Activated naive CD4-positive, alpha-beta T cell treated with anti-CD3 and anti-CD28 coated beads for 36 hours (primary cell): ENCODE results near the gene TXNL1. TPM values are rescaled to one million over a fixed set of nuclear protein-coding genes. Genes with fewer than 3 reads are reported as not detected.

ENCODE experiments used
- CTCF ChIA-PET: fragments of 350-600 bp; sonication (Branson Sonifier 250); formaldehyde crosslinking; loops from one replicate; lab custom pipeline; 2021; ENCODE audit warnings: antibody characterized with exemption; lab: Charles Lee
- DNase-seq: peaks from one replicate; pipeline ENCODE4 v3.0.0-alpha.2; 2020
- H3K27ac Mint-ChIP-seq: one replicate; pipeline ENCODE4 v1.8.0; 2021; ENCODE audit warnings: mild to moderate bottlenecking, mixed read lengths
- H3K27me3 Mint-ChIP-seq: one replicate; pipeline ENCODE4 v1.8.0; 2021; ENCODE audit warnings: low read depth, mixed read lengths
- H3K36me3 Mint-ChIP-seq: one replicate; pipeline ENCODE4 v1.8.0; 2021; ENCODE audit warnings: low read depth, mixed read lengths
- H3K4me1 Mint-ChIP-seq: one replicate; pipeline ENCODE4 v1.8.0; 2021; ENCODE audit warnings: low read depth, mixed read lengths
- H3K4me3 Mint-ChIP-seq: one replicate; pipeline ENCODE4 v1.8.0; 2021; ENCODE audit warnings: mild to moderate bottlenecking, moderate library complexity, mixed read lengths
- H3K9me3 Mint-ChIP-seq: one replicate; pipeline ENCODE4 v1.8.0; 2021; ENCODE audit warnings: mixed read lengths
- intact Hi-C: fragments of 100-400 bp; cut with micrococcal nuclease; formaldehyde crosslinking; loops from one replicate; pipeline ENCODE4 v1.15.1; 2023
- total RNA-seq, 2 experiments: library from RNA; stranded (reverse); gene quantifications; one replicate each; pipeline ENCODE4 v1.2.3, GENCODE V29; 2021

TXNL1 gene
- total RNA-seq, 2 experiments from 2014 or later = 64.1 to 68.6 TPM

DNA sequence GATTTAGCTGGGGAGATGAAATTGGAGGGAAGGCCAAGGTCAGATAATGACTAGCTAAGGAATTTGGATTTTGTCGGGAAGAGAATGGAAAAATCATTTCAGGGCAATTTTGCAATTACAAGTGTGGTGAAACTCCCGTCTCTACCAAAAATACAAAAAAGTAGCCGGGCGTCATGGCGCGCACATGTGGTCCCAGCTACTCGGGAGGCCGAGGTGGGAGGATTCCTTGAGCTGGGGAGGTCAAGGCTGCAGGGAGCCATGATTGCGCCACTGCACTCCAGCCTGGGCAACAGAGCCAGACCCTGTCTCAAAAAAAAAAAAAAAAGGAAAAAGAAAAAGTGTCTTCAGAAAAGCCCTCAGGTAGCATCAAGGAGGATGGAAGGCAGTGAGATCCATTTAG, 1.2 kb upstream of the TXNL1 start:
- intact Hi-C loops = loop anchor here (1.0 to 5.0 kb wide), 3 partner anchors 795 to 982 kb away; partner anchors contain the start of genes FECH, NARS1 and ONECUT2
- Mint-ChIP-seq H3K27ac (peak overlapping the region; percentile 95), H3K4me3 (peak overlapping the region; percentile 90), H3K4me1 (peaks cover 31% of the 10 kb centered on the region), H3K36me3 (peaks cover 12% of the 10 kb centered on the region), H3K27me3 (no peaks in the 10 kb centered on the region), H3K9me3 (no peaks in the 10 kb centered on the region)
- CTCF ChIA-PET = interaction anchor here (1.0 to 1.2 kb wide), 3 partner anchors 8 to 70 kb away, joined by 3 to 6 read pairs (median 3); partner anchors contain the start of gene WDR7
- no peak for DNase-seq

DNA sequence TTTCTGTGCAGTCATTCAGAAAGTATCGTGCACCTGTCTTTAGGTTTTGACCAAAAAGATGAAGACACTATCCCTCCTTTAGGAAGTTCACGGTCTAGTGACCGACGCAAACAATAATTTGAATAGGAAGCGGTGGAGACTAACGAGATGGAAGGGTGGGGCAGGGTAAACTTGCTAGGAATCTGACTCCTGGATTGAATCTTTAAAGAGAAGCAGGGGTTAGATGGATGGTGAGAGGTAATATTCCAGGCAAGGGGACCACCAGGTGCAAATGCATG, 651 bp upstream of the TXNL1 start:
- CTCF ChIA-PET = interaction anchor here (1.0 to 1.2 kb wide), 2 partner anchors 12 to 25 kb away, joined by 4 to 6 read pairs; partner anchors contain the start of gene WDR7
- Mint-ChIP-seq H3K36me3 (peaks cover 15% of the 10 kb centered on the region), H3K27me3 (no peaks in the 10 kb centered on the region), H3K4me3 (peak overlapping the region; percentile 90), H3K27ac (peak overlapping the region; percentile 95), H3K9me3 (no peaks in the 10 kb centered on the region), H3K4me1 (peaks cover 35% of the 10 kb centered on the region)
- intact Hi-C loops = loop anchor here (1.0 to 5.0 kb wide), 3 partner anchors 796 to 982 kb away; partner anchors contain the start of genes FECH, NARS1 and ONECUT2
- no peak for DNase-seq

DNA sequence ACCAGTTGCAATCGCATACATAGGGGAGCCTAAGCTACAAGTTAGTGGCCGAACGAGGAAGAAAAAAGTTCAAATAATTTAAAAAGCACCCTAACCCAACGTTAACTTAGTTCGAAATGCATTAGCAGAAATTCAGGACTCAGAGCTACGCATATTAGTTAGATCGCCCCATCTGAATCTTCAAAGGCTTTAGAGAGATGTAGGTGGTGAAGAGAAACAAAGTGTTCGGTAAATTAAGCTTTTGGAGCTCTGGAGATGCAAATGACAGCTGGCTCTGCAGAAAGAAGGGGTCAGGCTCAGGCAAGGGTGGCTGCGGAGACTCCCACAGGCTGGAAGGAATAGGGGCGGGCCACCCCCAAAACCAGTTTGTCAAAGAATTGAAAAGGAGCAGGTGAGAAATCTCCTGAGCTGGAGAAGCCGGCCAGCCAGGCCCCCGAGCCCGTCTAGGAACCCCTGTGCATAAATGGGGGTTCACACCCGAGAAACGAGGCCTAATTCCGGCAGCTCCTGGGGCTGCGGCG, 621 bp downstream of the TXNL1 start:
- peaks cover 22% of the 10 kb centered on the region for H3K36me3 Mint-ChIP-seq

DNA sequence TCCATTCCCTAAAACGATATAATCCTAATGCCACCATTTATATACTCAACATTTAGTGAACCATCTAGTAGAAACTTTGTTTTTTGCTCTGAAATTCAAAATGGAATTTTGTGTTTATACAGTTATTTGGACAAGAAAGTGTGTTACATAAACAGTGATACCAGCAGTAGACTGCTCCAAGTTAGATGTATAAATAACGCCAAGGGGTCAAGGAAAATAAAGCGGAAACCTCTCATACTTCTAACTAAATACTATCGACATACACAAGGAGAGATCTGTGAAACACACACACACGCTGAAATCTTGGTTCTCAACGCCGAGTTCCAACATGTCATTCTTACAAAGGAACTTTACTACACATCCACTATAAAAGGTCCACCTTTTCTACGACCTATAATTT, 1.2 kb downstream of the TXNL1 start:
- Mint-ChIP-seq H3K36me3 (peaks cover 23% of the 10 kb centered on the region), H3K27ac (peak overlapping the region; percentile 37), H3K9me3 (no peaks in the 10 kb centered on the region), H3K4me1 (peaks cover 43% of the 10 kb centered on the region), H3K4me3 (peak overlapping the region; percentile 90), H3K27me3 (no peaks in the 10 kb centered on the region)
- CTCF ChIA-PET = interaction anchor here (0.9 kb wide), 1 partner anchor 66 kb away, joined by 3 read pairs; no protein-coding TSS in a partner anchor
- DNase-seq = no peak
- intact Hi-C loops = loop anchor here (5.0 kb wide), 1 partner anchor 950 kb away; the partner anchor contains the start of gene FECH

More for the DNA sequence above, 621 bp downstream of the TXNL1 start:
- Mint-ChIP-seq H3K9me3 (no peaks in the 10 kb centered on the region), H3K4me1 (peaks cover 40% of the 10 kb centered on the region), H3K27ac (peak overlapping the region; percentile 95), H3K4me3 (peak overlapping the region; percentile 90), H3K27me3 (no peaks in the 10 kb centered on the region)
- CTCF ChIA-PET = interaction anchor here (0.9 kb wide), 1 partner anchor 65 kb away, joined by 3 read pairs; no protein-coding TSS in a partner anchor
- peak; percentile 18 for DNase-seq
- intact Hi-C loops = loop anchor here (1.0 to 5.0 kb wide), 5 partner anchors 14 to 950 kb away; partner anchors contain the start of genes FECH, ONECUT2 and WDR7

DNA sequence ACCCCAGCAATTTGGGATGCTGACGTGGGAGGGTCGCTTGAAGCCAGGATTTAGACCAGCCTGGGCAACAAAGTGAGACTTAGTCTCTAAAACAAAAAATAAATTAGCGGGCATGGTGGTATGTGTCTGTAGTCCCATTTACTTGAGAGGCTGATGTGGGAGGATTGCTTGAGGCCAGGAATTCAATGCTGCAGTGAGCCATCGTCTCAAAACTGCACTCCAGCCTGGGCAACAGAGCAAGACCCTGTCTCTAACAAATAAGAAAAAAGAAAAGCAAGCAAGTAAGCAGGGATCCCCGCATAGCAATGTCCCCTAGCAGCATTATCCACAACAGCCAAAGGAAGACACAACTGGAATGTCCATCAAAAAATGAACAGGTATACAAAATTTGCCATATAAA, 3.4 kb downstream of the TXNL1 start:
- no peak overlapping the region for H3K4me3 Mint-ChIP-seq

DNA sequence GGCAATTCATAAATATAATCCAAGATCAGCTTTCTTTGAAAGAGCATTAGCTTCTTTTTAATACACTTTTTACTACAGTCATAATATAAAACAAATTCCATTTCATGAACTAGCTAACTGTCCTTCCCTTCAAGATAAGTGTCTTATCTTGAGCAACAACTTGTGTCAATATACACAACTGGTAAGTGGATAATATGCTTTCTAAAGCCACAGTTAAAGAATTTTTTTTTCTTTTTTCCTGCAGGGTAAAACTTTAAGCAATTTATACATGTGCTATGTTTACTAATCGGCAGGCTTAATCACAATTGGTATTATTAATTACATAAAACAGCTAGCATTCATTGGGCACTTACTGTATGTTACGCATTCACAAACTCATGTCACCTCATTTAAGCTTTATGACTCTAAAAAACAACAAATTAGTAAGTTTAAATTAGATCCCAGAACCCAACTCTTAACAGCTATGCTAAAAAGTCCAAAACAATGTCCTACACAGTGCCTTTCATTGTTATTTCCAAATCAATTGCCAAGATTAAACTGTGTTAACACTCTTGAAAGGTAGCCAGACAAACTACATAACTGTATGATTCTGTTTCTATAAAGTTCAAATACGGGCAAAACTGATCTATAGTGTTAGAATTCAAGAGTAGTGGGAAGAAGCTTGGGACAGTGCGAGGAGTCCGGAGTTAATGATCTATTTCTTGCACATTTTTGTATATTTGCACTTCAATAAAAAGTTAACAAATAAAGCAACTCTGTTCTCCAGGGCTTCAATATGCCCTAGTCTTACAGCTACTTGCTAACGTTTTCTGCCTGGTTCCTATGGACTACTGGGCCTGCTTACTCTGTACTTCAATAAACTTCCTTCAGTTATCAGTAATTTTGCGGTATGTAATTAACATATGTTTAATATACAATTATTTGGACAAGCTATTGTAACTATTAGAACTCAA, 6.0 kb downstream of the TXNL1 start:
- intact Hi-C loops = no loop called here
- no peak overlapping the region for H3K4me3 Mint-ChIP-seq
- peaks cover 35% of the 10 kb centered on the region for H3K36me3 Mint-ChIP-seq
- H3K4me1 Mint-ChIP-seq = peaks cover 69% of the 10 kb centered on the region
- CTCF ChIA-PET = interaction anchor here (0.5 to 1.0 kb wide), 4 partner anchors 11 to 70 kb away, joined by 3 to 4 read pairs (median 4); no protein-coding TSS in a partner anchor
- DNase-seq = no peak
- no peaks in the 10 kb centered on the region for H3K9me3 Mint-ChIP-seq
- no peaks in the 10 kb centered on the region for H3K27me3 Mint-ChIP-seq
- no peak overlapping the region for H3K27ac Mint-ChIP-seq

More for the DNA sequence above, 3.4 kb downstream of the TXNL1 start:
- DNase-seq = no peak
- Mint-ChIP-seq H3K4me1 (peaks cover 55% of the 10 kb centered on the region), H3K9me3 (no peaks in the 10 kb centered on the region), H3K36me3 (peaks cover 34% of the 10 kb centered on the region), H3K27me3 (no peaks in the 10 kb centered on the region), H3K27ac (no peak overlapping the region)
- CTCF ChIA-PET = no interaction called here
- intact Hi-C loops = loop anchor here (5.0 kb wide), 1 partner anchor 952 kb away; the partner anchor contains the start of gene FECH

DNA sequence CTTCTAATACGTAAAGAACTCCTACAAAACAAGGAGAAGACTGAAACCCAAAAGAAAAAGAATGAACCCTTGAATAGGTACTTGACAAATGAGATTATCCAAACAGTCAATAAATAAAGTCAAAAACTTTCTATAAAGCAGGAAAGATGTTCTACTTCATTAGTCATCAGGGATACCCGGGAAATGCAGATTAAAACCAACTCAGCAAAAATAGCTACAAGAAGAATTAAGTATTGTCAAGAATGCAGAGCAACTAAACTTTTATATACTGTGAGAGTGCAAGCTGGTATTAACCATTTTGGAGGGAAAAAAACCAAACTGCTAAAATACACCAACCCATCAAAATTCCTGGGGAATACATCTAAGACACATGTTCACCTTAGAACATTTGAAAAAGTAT, 10.4 kb downstream of the TXNL1 start:
- Mint-ChIP-seq H3K27me3 (no peaks in the 10 kb centered on the region), H3K4me1 (peaks cover 42% of the 10 kb centered on the region), H3K9me3 (no peaks in the 10 kb centered on the region), H3K27ac (no peak overlapping the region), H3K36me3 (peaks cover 25% of the 10 kb centered on the region), H3K4me3 (no peak overlapping the region)
- CTCF ChIA-PET = interaction anchor here (0.8 kb wide), 1 partner anchor 81 kb away, joined by 3 read pairs; no protein-coding TSS in a partner anchor
- intact Hi-C loops = no loop called here
- no peak for DNase-seq

DNA sequence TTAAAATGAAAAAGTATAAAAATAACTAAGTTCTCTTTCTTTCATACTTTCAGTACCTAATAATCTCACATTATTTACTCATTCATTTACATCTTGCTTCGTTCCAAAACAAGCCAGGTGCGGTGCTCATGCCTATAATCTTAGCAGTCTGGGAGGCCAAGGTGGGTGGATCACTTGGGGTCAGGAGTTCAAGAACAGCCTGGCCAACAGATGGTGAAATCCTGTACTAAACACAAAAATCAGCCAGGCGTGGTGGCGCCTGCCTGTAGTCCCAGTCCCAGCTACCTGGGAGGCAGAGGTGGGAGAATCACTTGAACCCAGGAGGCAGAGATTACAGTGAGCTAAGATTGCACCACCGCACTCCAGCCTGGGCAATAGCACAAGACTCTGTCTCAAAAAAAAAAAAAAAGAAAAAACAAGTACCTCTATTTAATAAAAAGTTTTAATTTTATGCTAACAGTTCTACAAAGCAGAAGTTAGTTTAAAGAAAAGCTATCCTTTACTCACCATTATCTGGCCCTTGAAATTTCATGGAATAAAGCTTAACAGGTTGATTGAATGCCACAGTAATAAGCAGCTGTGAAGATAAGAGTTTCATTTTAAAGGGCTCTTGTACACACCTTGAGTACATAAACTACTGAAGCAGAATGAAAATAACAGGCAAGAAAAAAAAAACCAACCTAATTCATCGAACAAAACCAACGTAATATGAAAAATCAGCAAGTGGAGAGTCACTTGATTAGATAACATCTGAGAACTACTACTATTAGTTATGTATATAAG, 22.5 kb downstream of the TXNL1 start:
- Mint-ChIP-seq H3K27ac (no peak overlapping the region), H3K27me3 (no peaks in the 10 kb centered on the region), H3K9me3 (no peaks in the 10 kb centered on the region), H3K4me3 (no peak overlapping the region), H3K36me3 (peaks cover 36% of the 10 kb centered on the region), H3K4me1 (no peaks in the 10 kb centered on the region)
- no peak for DNase-seq
- CTCF ChIA-PET = no interaction called here
- intact Hi-C loops = no loop called here

DNA sequence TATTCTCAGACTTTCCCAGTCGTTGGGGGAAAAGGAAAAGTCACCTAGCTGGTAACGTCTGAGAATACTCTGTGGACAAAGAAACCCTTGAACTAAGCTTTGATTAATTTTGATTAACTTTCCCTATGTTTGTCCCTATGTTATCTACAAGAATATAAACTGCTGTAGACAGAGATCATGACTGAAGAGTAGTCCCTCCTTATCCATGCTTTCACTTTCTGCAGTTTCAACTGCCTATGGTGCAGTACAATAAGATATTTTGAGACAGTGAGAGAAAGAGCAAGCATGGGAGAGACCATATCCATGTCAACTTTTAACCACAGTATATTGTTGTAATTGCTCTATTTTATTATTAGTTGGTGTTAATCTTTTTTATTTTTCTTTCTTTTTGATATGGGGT, 31.8 kb downstream of the TXNL1 start:
- H3K36me3 Mint-ChIP-seq = peaks cover 27% of the 10 kb centered on the region

DNA sequence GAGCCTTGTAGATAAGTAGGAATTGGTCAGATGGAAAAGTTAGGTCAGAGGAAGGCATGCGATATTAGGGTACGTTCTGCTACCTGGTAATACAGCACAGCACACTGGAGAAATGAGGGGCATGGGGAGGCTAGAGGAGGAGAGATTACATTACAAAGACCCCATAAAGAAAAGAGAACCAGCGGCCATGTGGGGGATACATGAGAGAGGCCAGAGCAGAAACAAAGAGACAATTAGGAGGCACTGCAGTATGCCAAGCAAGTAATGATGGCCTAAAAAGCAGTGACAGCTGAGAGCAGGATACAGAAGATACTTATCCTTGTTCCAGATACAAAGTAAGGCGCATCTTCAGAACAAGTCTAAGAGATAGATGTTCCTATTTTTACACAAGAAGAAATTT, 40.0 kb downstream of the TXNL1 start:
- no peak overlapping the region for H3K27ac Mint-ChIP-seq
- CTCF ChIA-PET = interaction anchor here (0.6 to 1.1 kb wide), 2 partner anchors 8 to 92 kb away, joined by 3 read pairs; no protein-coding TSS in a partner anchor

More for the DNA sequence above, 31.8 kb downstream of the TXNL1 start:
- no peaks in the 10 kb centered on the region for H3K4me1 Mint-ChIP-seq
- no peaks in the 10 kb centered on the region for H3K9me3 Mint-ChIP-seq
- H3K27ac Mint-ChIP-seq = no peak overlapping the region
- intact Hi-C loops = no loop called here
- no peak for DNase-seq
- H3K4me3 Mint-ChIP-seq = no peak overlapping the region
- H3K27me3 Mint-ChIP-seq = no peaks in the 10 kb centered on the region
- CTCF ChIA-PET = interaction anchor here (1.0 kb wide), 1 partner anchor 8 kb away, joined by 3 read pairs; no protein-coding TSS in a partner anchor

DNA sequence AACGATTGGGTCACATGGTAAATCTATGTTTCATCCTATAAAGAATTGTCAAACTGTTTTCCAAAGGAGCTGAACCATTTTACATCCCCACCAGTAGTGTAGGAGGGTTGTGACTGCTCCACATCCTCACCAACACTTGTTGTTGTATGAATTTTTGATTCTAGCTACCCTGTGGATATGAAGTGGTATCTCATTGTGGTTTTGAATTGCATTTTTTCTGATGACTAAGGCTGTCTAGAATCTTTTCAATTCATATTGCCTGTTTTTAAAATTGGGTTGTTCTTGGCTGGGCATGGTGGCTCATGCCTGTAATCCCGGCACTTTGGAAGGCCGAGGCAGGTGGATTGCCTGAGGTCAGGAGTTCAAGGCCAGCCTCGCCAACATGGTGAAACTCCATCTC, 44.5 kb downstream of the TXNL1 start:
- H3K9me3 Mint-ChIP-seq = peaks cover 2% of the 10 kb centered on the region
- CTCF ChIA-PET = no interaction called here
- H3K27me3 Mint-ChIP-seq = no peaks in the 10 kb centered on the region
- intact Hi-C loops = no loop called here
- H3K4me1 Mint-ChIP-seq = no peaks in the 10 kb centered on the region
- H3K4me3 Mint-ChIP-seq = no peak overlapping the region
- no peak for DNase-seq
- no peak overlapping the region for H3K27ac Mint-ChIP-seq
- H3K36me3 Mint-ChIP-seq = no peaks in the 10 kb centered on the region

More for the DNA sequence above, 40.0 kb downstream of the TXNL1 start:
- Mint-ChIP-seq H3K4me3 (no peak overlapping the region), H3K36me3 (peaks cover 5% of the 10 kb centered on the region), H3K4me1 (no peaks in the 10 kb centered on the region), H3K27me3 (no peaks in the 10 kb centered on the region), H3K9me3 (peaks cover 2% of the 10 kb centered on the region)
- no peak for DNase-seq
- intact Hi-C loops = no loop called here
